ENCODE data around the gene PRELID2.

PRELID2 gene

DNA sequence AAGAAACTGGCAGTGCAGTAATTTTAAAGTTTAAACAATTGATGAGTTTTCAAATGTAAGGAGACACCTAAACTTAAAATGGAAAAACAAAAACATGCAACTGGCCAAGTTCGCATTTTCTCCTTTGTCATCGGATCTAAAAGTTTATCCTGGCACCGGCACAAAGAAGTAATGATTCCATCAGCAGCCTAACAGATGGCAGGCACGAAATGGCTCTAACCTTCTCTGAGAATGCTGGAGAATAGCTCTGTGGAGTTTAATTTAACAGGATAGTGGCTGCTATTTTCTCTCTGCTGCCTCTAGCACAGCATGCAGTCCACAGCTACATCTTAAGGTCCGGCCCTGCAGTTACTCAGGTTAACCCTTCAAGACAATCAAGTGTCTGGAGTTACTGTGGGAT lies 82.2 kb downstream of the PRELID2 start:
- DNase-seq (ENCODE audit: low spot score) (no peak), ATAC-seq (ENCODE audit: low read depth) (no peak)
- H3K27me3 ChIP-seq (ENCODE audit: insufficient read depth, poor library complexity, severe bottlenecking): no peaks in the 10 kb centered on the region
- TF ChIP-seq, protein P1, sequence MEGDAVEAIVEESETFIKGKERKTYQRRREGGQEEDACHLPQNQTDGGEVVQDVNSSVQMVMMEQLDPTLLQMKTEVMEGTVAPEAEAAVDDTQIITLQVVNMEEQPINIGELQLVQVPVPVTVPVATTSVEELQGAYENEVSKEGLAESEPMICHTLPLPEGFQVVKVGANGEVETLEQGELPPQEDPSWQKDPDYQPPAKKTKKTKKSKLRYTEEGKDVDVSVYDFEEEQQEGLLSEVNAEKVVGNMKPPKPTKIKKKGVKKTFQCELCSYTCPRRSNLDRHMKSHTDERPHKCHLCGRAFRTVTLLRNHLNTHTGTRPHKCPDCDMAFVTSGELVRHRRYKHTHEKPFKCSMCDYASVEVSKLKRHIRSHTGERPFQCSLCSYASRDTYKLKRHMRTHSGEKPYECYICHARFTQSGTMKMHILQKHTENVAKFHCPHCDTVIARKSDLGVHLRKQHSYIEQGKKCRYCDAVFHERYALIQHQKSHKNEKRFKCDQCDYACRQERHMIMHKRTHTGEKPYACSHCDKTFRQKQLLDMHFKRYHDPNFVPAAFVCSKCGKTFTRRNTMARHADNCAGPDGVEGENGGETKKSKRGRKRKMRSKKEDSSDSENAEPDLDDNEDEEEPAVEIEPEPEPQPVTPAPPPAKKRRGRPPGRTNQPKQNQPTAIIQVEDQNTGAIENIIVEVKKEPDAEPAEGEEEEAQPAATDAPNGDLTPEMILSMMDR (IDR thresholded peaks at IDR 0.05; ENCODE audit: poor library complexity, severe bottlenecking): no peak
- H3K27ac ChIP-seq (ENCODE audit: poor library complexity, severe bottlenecking): no peak overlapping the region
- no peak overlapping the region for H3K4me3 ChIP-seq (ENCODE audit: severe bottlenecking)
- no peaks in the 10 kb centered on the region for H3K36me3 ChIP-seq (ENCODE audit: low read depth)
- peaks cover 3% of the 10 kb centered on the region for H3K9me3 ChIP-seq (ENCODE audit: severe bottlenecking)
- no peaks in the 10 kb centered on the region for H3K4me1 ChIP-seq (ENCODE audit: insufficient read depth, poor library complexity, severe bottlenecking)

- no peaks in the 10 kb centered on the region for H3K36me3 ChIP-seq (ENCODE audit: low read depth)
- TF ChIP-seq, protein P1 (IDR thresholded peaks at IDR 0.05; ENCODE audit: poor library complexity, severe bottlenecking): no peak
- ATAC-seq (ENCODE audit: low read depth) (no peak), DNase-seq (ENCODE audit: low spot score) (no peak)
- H3K27ac ChIP-seq (ENCODE audit: poor library complexity, severe bottlenecking): no peak overlapping the region
- H3K4me3 ChIP-seq (ENCODE audit: severe bottlenecking): no peak overlapping the region
- no peaks in the 10 kb centered on the region for H3K4me1 ChIP-seq (ENCODE audit: insufficient read depth, poor library complexity, severe bottlenecking)
- no peaks in the 10 kb centered on the region for H3K27me3 ChIP-seq (ENCODE audit: insufficient read depth, poor library complexity, severe bottlenecking)
- peaks cover 3% of the 10 kb centered on the region for H3K9me3 ChIP-seq (ENCODE audit: severe bottlenecking)
Measured at GRCh38 chr5:145752534-145752933, 82.6 kb downstream of the PRELID2 start.

- DNase-seq (ENCODE audit: low spot score): no peak
- Histone ChIP-seq H3K4me1 (ENCODE audit: insufficient read depth, poor library complexity, severe bottlenecking) (no peaks in the 10 kb centered on the region), H3K27me3 (ENCODE audit: insufficient read depth, poor library complexity, severe bottlenecking) (no peaks in the 10 kb centered on the region), H3K9me3 (ENCODE audit: severe bottlenecking) (peaks cover 3% of the 10 kb centered on the region), H3K36me3 (ENCODE audit: low read depth) (no peaks in the 10 kb centered on the region), H3K4me3 (ENCODE audit: severe bottlenecking) (no peak overlapping the region), H3K27ac (ENCODE audit: poor library complexity, severe bottlenecking) (no peak overlapping the region)
- no peak for ATAC-seq (ENCODE audit: low read depth)
- TF ChIP-seq, protein P1 (IDR thresholded peaks at IDR 0.05; ENCODE audit: poor library complexity, severe bottlenecking): no peak
Measured at GRCh38 chr5:145750199-145750598, 84.9 kb downstream of the PRELID2 start.

- Histone ChIP-seq H3K4me3 (ENCODE audit: severe bottlenecking) (no peak overlapping the region), H3K27me3 (ENCODE audit: insufficient read depth, poor library complexity, severe bottlenecking) (no peaks in the 10 kb centered on the region), H3K36me3 (ENCODE audit: low read depth) (no peaks in the 10 kb centered on the region), H3K9me3 (ENCODE audit: severe bottlenecking) (peaks cover 7% of the 10 kb centered on the region), H3K4me1 (ENCODE audit: insufficient read depth, poor library complexity, severe bottlenecking) (no peaks in the 10 kb centered on the region), H3K27ac (ENCODE audit: poor library complexity, severe bottlenecking) (no peak overlapping the region)
- DNase-seq (ENCODE audit: low spot score) (no peak), ATAC-seq (ENCODE audit: low read depth) (no peak)
- TF ChIP-seq, protein P1 (IDR thresholded peaks at IDR 0.05; ENCODE audit: poor library complexity, severe bottlenecking): no peak
Measured at GRCh38 chr5:145743396-145744061, 91.6 kb downstream of the PRELID2 start.

- ATAC-seq (ENCODE audit: low read depth) (no peak), DNase-seq (ENCODE audit: low spot score) (no peak)
- no peaks in the 10 kb centered on the region for H3K27me3 ChIP-seq (ENCODE audit: insufficient read depth, poor library complexity, severe bottlenecking)
- H3K9me3 ChIP-seq (ENCODE audit: severe bottlenecking): peaks cover 7% of the 10 kb centered on the region
- no peak overlapping the region for H3K4me3 ChIP-seq (ENCODE audit: severe bottlenecking)
- H3K27ac ChIP-seq (ENCODE audit: poor library complexity, severe bottlenecking): no peak overlapping the region
- H3K4me1 ChIP-seq (ENCODE audit: insufficient read depth, poor library complexity, severe bottlenecking): no peaks in the 10 kb centered on the region
- no peaks in the 10 kb centered on the region for H3K36me3 ChIP-seq (ENCODE audit: low read depth)
- TF ChIP-seq, protein P1 (IDR thresholded peaks at IDR 0.05; ENCODE audit: poor library complexity, severe bottlenecking): no peak
Measured at GRCh38 chr5:145739843-145740242, 95.3 kb downstream of the PRELID2 start.
